Kasumi-1 (cell line): ENCODE results near the gene PRICKLE3.
"Not testable (repeated sequence)": the region's sequence is repeated elsewhere in the genome, so short reads cannot be mapped to it uniquely, and the experiment has no call there.

Experiments used
- DNase-seq, 2 experiments: peaks; one replicate each; lab custom pipeline; 2025; lab: John Stamatoyannopoulos, UW

The PRICKLE3 gene

GRCh38 chrX:49155900-49156837 is 30.0 kb downstream of the PRICKLE3 start:
- DNase-seq = peak; percentile 61 to 68

DNA sequence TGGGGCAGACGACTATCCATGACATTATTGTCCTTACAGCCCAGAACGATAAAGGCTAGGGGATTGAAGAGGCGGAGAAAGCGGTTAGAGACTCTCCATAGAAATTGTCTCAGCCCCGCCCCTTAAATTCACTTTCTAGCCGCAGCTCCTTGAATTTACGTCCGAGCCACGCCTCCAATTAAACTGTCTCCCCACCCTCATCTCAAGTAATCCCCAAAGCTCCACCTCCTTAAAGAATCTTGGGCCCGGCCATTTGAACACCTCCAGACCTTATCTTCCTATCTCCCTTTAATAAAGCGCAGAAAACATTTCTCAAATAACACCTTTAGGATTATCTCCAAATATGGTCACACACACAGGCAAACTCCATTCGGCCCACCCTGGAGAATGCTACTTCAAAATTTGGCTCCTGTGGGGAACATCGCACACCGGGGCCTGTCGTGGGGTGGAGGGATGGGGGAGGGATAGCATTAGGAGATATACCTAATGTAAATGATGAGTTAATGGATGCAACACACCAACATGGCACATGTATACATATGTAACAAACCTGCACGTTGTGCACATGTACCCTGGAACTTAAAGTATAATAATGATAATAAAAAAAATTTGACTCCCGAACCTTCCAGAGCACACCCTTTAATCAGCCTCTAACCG is 30.8 kb downstream of the PRICKLE3 start:
- DNase-seq = peak; percentile 86 to 91

GRCh38 chrX:49153467-49153866 is 32.7 kb downstream of the PRICKLE3 start:
- no peak for DNase-seq

DNA sequence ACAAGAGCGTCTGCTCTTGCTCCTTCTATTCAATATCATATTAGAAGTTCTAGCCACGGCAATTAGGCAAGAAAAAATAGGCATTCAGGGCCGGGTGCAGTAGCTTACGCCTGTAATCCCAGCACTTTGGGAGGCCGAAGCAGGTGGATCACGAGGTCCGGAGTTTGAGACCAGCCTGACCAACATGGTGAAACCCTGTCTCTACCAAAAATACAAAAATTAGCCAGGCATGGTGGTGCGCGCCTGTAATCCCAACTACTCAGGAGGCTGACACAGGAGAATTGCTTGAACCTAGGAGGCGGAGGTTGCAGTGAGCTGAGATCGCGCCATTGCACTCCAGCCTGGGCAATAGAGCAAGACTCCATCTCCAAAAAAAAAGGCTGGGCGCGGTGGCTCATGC is 36.9 kb downstream of the PRICKLE3 start:
- not testable (repeated sequence) for DNase-seq

- not testable (repeated sequence) for DNase-seq
These were observed 37.6 kb downstream of the PRICKLE3 start for GRCh38 chrX:49148390-49149100.

DNA sequence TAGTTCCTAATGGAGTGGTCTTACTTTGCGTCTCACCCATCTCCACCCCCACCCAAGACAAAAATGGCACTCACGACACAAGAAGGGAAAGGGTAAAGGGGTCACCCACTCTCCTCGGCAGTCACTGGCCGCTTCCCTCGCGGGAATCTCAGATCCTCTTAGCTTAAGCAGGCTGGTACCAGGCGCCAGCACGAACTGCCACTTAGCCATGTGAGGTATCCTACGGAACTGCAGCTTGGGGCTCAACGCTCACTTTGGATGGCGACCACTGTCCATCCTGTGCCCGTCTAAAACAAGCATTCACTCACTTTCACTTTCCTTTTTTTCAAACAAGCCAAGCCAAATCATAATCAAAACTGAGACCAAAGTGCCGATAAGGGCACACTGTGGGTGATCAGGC is 38.2 kb downstream of the PRICKLE3 start:
- no peak for DNase-seq

DNA sequence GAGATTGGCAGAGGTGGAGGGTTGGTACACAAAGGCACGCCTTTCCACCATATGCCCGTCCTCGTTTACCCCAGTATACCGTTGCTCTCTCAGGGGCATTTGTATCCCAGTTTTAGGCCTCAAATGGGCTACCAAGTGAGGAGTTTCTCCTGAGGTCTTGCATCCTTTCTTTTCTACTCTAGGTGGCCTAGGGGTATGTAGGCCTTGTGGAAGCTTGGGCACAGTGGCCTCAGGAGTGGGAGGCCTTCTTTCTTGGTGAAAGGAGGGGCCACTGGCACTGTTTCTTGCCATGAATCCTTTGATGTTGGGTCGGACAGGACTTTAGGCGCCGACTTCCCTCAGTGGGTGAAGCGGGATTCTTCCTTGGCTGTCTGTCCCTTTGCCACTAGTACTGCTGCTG is 38.9 kb downstream of the PRICKLE3 start:
- no peak for DNase-seq

DNA sequence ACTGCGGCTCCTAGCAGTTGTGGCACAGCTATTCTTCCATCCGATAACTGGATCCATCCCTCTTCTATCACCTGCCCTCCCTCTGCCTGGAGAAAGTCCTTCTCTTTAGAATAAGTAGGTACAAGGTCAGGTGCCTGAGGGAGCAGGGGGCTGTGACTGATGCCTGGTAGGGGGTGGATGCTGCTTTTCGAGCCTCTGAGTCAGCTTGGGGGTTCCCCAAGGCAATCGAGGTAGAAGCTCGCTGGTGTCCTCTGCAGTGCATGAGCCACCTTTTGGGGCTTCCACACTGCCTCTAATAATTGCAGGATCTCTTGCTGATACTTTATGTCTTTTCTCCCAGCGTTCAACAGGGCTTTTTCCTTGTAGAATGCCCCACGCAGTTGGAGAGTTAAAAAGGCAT is 43.0 kb downstream of the PRICKLE3 start:
- DNase-seq = not testable (repeated sequence)

DNA sequence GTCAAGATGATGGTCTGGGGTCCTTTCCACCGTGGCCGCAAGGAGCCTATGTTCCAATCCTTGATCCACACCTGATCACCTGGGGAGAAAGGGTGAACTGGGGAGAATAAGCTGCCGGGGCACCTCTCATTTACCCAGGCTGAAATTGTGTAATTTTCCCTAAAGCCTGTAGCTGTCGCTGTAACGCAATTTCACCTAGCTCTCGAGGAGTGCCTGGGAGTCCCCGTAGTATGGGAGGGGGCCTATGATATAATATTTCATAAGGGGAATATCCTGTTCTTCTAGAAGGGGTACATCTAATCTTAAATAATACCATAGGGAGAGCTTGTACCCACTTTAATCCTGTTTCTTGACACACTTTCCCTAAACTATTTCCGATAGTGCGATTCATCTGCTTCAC is 43.9 kb downstream of the PRICKLE3 start:
- peak; percentile 3 to 4 for DNase-seq

- no peak for DNase-seq
These were observed 46.5 kb downstream of the PRICKLE3 start for GRCh38 chrX:49139713-49140112.

DNA sequence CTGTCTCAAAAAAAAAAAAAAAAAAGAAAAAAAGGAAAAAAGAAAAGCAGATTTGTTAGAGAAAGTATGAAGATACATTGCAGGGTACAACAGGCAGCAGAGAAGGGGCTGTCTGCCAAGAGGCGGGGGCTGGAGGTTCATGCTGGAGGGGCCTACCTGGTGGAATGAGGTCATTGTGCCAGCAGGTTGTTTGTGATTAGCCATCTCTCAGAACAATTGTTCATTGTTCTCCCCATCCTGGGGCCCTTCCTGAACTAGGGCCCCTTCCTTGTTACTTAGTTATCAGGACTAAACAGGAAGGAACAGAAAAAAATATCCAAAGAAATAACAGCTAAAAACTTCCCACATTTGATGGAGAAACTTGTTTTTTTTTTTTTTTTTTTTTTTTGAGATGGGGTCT is 48.7 kb downstream of the PRICKLE3 start:
- no peak for DNase-seq

DNA sequence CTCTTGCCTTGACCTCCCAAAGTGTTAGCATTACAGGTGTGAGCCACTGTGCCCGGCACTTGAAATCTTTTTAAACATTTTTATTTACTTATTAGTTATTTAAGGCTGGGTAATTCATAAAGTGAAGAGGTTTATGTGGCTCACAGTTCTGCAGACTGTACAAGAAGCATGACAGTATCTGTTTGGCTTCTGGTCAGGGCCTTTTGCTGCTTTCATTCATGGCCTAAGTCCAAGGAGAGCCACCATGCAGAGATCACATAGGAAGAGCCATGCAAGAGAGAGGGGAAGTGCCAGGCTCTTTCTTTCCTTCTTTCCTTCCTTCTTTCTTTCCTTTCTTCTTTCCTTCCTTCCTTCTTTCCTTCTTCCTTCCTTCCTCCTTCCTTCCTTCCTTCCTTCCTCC is 52.4 kb downstream of the PRICKLE3 start:
- no peak for DNase-seq

GRCh38 chrX:49132275-49132674 is 53.9 kb downstream of the PRICKLE3 start:
- DNase-seq = not testable (repeated sequence)

DNA sequence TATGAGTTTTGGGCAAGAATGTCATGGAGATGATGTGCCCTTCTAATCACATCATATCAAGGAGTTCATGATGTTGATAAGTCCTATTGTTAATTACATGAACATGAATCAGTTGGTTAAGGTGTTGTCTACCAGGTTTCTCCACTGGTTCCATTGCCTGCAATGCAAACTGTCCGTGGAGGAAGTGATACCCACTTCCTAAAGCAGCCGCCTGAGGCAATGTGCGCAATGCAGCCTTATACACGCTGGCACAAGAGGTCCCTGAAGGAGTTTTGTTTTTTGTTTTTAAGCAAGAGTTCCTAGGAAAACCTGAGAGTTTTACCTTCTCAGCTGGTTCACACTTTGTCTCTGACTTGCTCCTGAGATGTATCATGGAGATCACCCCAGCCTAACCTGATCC is 56.7 kb downstream of the PRICKLE3 start:
- DNase-seq = peak; percentile 0 to 1

DNA sequence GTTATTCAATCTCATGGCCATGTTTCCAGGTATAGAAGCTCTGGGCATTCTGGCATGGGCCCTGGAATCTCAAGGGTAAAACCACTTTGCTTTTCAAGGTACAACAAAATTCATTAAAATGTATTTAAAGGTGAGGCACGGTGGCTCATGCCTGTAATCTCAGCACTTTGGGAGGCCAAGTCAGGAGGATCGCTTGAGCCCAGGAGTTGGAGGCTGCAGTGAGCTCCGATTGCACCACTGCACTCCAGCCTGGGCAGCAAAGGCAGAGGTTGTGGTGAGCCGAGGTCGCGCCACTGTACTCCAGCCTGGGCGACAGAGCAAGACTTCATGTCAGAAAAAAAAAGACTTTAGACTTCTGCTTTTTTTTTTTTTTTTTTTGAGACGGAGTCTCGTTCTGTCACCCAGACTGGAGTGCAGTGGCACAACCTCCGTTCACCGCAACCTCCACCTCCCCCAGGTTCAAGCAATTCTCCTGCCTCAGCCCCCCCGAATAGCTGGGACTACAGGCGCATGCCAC is 58.4 kb downstream of the PRICKLE3 start:
- peak; percentile 11 to 30 for DNase-seq
